Measurements from ENCODE around the gene VPS33A.
"Not testable (repeated sequence)": the region's sequence is repeated elsewhere in the genome, so short reads cannot be mapped to it uniquely, and the experiment has no call there.

The VPS33A gene

DNA sequence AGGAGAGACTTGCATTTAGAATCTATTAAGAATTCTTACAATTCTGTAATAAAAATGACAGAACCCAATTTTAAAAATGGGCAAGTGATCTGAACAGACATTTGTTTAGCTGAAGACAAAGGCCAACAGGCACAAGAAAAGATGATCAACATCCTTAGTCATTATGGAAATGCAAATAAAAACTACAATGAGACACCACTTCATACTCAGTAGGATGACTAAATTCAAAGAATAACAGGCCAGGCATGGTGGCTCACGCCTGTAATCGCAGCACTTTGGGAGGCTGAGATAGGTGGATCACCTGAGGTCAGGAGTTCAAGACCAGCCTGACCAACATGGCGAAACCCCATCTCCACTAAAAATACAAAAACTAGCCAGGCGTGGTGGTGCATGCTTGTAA lies 7.8 kb downstream of the VPS33A start:
- not testable (repeated sequence) for DNase-seq (ENCODE audit: extremely low read depth in 1 of 2, low read depth in 1 of 2)

DNA sequence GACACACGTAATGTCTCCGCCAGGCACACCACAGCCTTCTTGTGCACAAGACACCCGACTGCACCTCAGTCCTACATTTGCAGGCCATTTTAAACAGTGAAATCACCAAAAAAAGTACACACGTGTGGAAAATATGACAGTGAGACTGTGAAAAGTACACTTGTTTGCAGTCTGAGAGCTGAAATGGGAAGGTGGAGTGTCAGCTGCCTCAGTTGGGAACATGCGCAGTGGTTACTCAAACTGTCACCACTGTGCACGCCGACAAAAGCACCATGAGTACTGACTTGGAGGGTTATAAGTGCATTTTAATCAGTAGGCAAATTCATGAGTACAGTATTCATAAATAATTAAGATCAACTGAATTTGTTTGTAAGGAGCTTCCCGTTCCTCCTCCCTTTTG lies 15.8 kb downstream of the VPS33A start:
- no peak for DNase-seq (ENCODE audit: extremely low read depth in 1 of 2, low read depth in 1 of 2)

DNA sequence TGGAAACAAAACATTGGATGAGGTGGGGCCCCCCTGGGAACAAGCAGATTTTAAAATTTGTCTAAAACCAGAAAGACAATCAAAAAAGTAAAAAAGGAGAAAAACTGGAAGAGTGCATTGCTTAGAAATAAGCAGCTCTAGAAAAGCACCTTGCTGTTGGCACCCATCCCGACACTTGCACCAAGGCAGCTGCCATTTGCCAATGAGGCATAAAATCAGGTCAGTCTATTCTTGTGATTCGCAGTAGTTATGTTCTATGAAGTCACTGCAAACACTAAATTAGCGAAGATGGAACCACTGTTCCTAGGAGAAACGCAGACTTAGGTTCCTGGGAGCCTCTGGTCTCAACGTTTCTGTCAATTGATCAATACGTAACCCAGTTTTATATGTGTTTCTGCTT lies 16.2 kb downstream of the VPS33A start:
- DNase-seq (ENCODE audit: extremely low read depth in 1 of 2, low read depth in 1 of 2) = no peak

DNA sequence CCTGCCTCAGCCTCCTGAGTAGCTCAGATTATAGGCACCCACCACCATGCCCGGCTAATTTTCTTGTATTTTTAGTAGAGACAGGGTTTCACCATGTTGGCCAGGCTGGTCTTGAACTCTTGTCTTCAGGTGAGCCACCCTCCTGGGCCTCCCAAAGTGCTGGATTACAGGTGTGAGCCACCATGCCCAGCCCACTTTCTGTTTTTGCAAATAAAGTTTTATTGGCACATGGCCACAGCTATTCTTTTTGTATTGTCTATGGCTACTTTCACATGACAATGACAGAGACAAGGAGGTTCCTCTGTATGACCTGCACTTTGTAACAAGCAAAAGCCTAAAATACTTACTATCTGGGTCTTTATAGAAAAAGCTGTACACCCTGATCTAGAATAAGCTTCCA lies 20.7 kb downstream of the VPS33A start:
- no peak for DNase-seq (ENCODE audit: extremely low read depth in 1 of 2, low read depth in 1 of 2)

DNA sequence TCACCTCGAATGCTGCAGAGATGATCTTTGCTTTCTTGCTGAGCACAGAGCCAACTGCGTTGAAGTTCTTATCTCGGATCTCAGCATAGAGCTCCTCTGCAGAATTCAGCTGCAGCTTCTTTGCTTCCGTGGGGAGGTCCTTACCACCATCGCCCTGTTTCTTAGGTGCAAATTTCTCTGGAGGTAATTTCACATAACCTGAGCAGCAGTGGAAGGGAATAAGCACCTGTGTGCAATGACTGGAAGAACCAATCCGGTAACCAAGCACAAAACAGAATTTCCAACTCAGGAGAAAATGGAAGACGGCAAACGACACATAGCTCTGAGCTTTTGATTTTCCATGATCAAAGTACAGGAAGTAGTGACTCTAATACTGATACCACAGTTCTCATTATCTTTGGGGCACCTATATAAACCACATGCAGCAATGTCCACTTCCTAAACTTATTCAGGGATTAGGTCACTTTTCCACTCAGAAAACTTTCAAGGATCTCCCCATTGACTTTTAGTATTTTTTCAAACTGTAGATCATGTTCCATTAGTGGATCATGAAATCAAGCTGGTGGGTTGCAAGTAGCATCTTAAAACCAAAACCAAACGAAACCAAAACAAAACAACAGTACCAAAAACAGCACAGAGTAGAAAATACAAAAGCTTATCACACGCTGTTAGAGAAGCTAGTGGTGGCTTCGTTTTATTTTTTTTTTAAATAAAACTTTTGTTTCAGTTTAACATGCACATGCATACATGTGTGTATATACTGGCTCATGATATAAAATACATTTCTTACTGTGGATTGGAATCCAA lies 21.5 kb downstream of the VPS33A start:
- no peak for DNase-seq (ENCODE audit: extremely low read depth in 1 of 2, low read depth in 1 of 2)

DNA sequence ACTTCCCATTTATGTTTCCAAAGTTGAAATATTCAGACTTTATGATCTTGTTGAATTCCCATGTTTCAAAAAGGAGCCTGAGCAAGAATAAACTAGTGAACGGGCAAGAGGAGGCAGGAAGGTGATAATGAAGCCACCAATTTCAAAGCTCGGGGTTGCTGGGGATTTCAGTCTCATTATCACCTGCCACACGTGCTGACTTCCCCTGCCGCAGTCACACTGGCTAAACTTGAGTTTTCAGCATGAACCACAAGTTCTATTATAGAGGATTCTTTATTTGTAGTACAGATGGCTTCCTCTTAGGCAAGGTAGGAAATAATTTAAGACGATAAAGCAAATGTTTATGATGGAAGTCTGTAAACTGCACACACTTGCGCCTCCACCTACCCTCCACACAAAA lies 22.3 kb downstream of the VPS33A start:
- DNase-seq (ENCODE audit: extremely low read depth in 1 of 2, low read depth in 1 of 2) = no peak

DNA sequence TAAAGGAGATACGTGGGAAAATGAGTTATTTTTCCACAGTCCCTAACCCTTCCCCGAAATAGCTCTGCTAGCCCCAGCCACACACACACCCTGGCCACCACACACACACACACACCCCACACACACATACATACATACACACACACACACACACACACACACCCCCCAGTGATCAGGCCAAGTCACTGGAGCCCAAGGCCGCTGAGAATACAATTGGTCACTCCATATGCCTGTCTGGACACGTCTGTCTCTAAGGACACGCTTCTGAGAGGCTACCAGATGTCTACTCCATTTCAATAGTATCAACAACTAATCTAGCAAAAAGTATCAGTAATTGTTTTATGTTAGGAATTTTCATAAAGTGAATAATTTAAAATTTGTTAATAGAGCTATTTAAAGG lies 27.4 kb downstream of the VPS33A start:
- no peak for DNase-seq (ENCODE audit: extremely low read depth in 1 of 2, low read depth in 1 of 2)

DNA sequence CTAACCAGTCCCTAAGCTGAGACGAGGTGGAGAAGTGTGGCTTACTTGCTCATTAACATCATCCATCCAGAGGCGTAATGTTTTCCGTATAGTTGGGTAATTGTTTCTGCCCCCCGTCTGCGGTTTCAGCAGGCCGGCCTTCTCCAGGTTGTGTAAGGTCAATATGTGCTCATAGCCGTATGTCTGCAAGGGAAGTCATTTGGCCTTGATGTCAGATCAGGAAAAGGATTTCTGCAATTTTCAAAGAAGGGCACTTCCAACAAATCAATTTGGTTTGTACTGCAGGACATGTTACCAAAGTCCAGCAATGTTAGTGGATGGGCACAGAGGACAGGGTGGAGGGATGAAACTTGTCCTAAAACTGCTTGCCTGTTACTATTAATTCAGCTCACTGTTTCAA lies 30.6 kb downstream of the VPS33A start:
- DNase-seq (ENCODE audit: extremely low read depth in 1 of 2, low read depth in 1 of 2) = no peak

DNA sequence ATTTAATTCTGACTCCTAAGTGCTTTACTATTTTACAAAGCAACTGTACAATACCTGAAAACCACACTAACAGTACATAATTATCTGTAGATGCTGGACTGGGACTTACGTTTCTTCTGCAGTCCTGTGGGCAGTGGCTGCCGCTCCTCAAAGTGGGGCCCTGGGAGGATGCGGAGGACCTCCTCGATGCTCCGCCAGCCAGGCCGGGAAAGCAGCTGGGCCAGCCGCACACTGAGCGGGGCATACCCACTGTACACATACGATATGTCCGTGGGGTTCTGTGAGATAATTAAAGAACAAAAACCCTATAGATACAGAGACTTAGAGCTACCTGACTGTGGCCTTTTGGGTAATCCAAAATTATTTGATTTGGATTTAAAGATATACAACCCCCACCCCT lies 33.6 kb downstream of the VPS33A start:
- DNase-seq (ENCODE audit: extremely low read depth in 1 of 2, low read depth in 1 of 2) = no peak

DNA sequence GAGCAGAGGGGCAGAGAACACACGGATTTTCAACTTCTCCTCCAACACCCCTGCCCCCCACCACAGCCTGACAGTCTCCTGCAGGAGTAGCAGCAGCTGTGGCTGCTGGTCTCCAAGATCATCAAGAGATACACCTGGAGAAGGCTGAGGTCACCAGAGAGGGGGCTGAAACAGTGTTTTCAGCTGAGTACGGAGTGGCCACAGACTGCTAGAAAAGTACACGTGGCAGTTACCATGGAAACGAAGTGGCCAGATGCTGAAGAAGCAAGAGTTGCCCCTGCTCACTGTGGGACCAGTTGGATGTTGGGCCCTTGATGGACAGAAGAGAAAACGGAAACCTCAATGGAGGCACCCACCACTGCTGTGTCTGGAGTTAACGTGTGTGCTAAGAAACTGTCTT lies 35.5 kb downstream of the VPS33A start:
- DNase-seq (ENCODE audit: extremely low read depth in 1 of 2, low read depth in 1 of 2) = no peak

DNA sequence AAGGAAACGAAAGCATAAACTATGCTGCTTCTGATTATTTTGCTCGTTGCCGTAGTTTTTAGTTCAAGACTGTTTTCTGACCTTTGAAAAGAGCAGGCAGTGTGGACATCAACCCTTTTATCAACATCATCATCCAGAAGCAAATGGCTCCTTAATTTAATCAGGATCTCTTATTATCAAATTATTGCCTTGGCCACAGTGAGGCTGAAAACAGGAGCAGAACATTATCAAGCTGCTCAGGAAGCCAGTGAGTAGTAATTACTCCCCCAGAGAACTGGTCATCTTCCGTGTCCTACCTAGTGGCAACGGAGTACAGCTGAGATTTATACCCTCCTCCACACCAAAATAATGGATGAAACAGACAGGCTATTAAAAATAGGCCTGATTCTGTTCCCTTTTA lies 38.2 kb downstream of the VPS33A start:
- no peak for DNase-seq (ENCODE audit: extremely low read depth in 1 of 2, low read depth in 1 of 2)

DNA sequence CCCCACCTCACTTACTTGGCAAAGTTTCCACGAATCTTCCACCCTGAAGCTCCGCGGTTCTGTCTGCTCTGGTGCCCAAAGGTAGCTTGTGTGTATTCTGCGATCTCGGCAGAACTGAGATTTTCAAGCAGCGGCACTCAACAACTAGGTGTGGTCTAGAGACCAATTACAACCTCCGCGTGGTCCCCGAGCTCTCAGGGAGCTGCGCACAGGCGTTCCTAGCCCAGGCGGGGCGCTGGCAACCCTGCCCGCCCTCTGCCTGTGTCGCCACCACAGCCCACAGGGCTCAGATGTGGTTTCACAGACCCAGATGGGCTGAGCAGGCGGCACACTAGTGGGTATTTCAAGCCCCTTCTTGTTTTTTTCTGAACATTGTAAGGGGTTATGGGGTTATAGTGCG lies 39.0 kb downstream of the VPS33A start:
- peak in 1 of 2 donors; percentile 20 for DNase-seq (ENCODE audit: extremely low read depth in 1 of 2, low read depth in 1 of 2)

DNA sequence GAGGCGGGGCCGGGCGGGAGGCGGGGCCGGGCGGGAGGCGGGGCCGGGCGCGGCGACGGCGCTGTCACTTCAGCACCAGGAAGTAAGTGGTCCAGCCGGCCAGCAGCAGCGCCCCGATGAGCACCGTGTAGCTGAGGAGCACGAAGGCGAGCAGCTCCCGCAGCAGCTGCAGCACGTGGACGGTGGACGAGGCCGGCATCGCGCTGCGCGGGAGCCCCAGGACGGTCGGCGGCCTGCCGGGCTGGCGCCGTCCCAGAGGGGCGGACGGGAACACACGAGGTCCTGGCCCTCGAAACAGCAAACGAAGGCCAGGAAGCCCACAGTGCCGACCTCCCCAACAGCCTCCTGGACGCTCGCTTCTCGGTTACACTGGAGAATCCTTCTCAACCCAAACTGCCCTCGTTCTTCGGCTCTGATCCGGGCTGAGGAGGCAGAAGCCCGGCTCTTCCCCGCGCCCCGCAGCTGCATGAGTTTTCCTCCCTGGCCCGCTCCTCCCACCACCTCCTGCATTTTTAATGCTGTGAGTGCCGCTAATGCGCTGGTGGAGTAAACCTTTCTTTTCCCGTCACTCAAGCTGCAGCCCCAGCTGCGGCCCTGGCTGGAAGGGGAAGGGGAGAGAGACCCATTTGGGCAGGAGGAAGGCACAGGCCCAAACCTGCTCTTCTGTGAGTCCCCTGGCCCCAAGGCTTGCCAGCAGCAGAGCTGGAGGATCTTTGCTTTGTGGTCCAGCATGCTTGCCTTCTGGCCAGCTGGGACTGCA lies 39.7 kb downstream of the VPS33A start:
- no peak for DNase-seq (ENCODE audit: extremely low read depth in 1 of 2, low read depth in 1 of 2)

DNA sequence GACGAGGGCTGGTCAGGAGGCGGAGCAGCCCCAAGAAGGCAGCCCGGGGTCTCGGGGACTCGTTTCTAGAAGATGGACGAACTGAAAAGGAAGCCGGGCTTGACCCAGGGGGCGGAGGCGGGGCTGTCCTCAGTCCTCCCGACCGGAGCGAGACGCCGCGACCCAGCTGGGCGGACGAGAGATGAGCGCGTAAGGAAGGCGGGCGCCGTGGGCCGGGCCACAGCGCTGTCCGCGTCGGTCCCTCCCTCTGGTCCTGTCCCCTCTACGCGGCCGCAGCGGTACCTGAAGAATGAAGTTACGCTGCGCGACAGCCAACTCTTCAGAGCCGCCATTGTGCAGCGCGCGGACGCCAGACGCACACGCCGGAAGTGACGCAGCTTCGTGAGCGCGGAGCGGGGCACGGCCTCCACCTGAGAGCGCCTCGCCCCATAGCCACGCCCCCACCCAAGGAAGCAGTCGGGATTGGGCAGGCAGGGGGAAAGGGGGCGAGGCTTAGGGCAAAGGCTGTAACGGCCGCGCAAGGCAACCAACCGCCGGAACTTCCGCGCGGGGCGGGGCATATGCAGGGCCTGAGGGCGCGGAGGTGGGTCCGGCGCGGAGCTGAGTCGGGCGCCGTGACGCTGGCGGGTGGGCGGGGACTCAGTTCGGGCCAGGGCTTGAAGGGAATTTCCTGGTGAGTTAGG lies 40.5 kb downstream of the VPS33A start, which contains the start of gene DIABLO:
Gene DIABLO (minus strand): TSS at position 370 of the 683 bp plus-strand sequence. CDS start 38 bp downstream, at position 332.
- peak; percentile 99 for DNase-seq (ENCODE audit: extremely low read depth in 1 of 2, low read depth in 1 of 2)

DNA sequence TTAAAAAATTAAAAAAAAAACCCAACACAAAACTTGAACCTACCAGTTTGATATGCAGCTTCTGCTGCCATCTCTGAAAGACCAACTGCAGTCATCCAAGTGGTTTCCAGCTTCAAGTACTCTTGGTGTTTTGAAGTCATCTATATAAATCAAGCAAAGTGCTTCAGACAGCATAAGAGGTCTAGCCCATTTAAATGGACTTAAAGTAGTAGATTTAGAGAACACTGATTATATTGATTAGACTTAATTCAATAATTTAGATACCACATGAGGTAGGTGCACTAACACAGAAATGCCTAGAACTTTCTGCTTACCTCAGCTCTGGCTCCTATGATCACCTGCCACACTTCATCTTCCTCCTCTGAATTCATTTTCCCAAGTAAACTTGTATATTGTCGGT lies 49.8 kb downstream of the VPS33A start:
- DNase-seq (ENCODE audit: extremely low read depth in 1 of 2, low read depth in 1 of 2) = no peak

DNA sequence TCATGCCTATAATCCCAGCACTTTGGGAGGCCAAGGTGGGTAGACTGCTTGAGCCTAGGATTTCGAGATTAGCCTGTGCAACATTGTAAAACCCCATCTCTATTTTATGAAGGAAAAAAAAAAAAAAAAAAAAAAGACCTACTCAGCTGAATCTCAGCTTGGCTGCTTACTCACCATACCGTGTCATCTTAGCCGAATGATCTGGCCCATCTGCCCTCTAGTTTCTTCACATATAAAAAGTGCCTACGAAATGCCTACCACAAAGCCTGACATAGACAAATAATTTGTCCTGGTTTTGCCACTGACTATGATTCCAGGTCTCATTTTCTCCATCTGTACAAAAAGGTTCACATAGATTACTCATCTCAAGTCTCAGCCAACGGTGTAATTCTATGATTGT lies 50.5 kb downstream of the VPS33A start:
- no peak for DNase-seq (ENCODE audit: extremely low read depth in 1 of 2, low read depth in 1 of 2)

DNA sequence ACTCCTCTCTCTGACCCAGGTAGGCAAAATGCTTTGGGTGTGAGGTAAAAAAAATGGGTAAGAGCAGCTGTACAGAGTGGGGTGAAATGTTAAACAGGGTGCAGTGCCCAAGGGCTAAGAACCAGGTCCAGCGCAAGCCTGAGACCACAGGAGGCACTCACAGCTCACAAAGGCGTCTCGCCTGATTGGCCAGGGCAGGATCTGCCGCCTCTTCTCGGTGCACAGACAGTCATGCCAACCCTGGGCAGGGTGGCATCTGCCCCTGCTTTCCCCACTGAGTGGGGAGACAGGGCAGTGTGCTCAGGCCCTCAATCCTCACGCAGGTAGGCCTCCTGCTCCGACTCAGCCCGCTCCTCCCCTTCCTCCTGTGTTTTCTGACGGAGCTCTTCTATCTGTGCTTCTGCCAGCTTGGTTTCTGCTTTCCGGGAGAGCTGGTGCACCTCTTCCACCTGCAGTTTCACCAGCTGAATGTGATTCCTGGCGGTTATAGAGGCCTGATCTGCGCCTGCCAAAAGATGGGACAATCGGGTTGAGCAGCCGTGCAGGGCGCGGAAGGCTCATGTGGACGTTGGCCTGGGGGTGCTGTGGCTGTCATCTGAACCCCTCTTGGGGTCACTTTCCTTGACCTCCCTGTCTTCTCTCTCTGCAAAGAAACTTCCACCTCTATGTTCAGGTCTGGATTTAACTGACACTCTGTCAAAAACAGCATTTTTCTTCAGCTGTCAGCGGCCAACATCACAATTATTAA lies 58.0 kb downstream of the VPS33A start:
- DNase-seq (ENCODE audit: extremely low read depth in 1 of 2, low read depth in 1 of 2) = no peak

DNA sequence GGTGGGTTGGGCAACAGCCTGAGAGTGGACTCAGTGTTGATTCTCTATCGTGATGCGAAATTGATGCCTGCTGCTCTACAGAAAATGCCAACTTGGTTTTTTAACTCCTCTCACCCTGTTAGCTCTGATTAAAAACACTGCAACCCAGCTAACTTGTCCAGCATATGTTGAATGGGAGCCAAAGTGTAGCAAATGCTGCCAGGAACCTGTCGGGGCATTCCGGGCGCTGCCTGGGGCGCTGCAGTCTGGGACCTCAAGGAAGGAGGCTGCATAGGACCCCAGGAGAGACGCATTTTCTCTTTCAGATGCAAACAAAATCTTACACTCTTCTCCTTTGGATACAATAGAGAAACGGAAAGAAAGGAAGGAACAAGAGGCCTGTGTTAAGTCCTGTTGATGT lies 58.9 kb downstream of the VPS33A start:
- no peak for DNase-seq (ENCODE audit: extremely low read depth in 1 of 2, low read depth in 1 of 2)

DNA sequence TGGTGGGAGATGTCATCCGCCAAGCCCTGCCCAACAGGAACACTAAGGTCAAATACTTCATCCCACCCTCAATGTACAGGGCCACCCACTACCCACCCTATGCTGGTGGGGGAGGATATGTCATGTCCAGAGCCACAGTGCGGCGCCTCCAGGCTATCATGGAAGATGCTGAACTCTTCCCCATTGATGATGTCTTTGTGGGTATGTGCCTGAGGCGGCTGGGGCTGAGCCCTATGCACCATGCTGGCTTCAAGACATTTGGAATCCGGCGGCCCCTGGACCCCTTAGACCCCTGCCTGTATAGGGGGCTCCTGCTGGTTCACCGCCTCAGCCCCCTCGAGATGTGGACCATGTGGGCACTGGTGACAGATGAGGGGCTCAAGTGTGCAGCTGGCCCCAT lies 59.3 kb downstream of the VPS33A start:
- DNase-seq (ENCODE audit: extremely low read depth in 1 of 2, low read depth in 1 of 2) = no peak

DNA sequence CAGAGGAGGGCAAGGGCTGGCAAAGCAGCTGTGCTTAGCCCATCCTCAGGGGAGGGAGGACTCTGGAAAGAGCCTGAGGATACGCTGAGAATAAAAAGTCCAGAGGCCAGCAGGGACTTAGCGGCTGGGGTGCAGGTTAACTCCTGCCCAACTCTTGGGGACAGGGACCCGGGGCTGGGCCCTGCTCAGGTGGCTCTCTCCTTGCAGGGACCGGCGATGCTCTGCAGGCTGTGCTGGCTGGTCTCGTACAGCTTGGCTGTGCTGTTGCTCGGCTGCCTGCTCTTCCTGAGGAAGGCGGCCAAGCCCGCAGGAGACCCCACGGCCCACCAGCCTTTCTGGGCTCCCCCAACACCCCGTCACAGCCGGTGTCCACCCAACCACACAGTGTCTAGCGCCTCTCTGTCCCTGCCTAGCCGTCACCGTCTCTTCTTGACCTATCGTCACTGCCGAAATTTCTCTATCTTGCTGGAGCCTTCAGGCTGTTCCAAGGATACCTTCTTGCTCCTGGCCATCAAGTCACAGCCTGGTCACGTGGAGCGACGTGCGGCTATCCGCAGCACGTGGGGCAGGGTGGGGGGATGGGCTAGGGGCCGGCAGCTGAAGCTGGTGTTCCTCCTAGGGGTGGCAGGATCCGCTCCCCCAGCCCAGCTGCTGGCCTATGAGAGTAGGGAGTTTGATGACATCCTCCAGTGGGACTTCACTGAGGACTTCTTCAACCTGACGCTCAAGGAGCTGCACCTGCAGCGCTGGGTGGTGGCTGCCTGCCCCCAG lies 60.0 kb downstream of the VPS33A start:
- DNase-seq (ENCODE audit: extremely low read depth in 1 of 2, low read depth in 1 of 2) = no peak
